Neural cell (in vitro differentiated cells): ENCODE measurements around the gene MIEN1. TPM values are rescaled to one million over a fixed set of nuclear protein-coding genes. Genes with fewer than 3 reads are reported as not detected.

ENCODE experiments used
- H2AFZ ChIP-seq: fragments of 200-600, 300-800 bp; sonication (generic), shearing (Covaris generic); 2 replicates; pipeline ENCODE4 v1.6.0; 2014; ENCODE audit warnings: low read depth, mild to moderate bottlenecking, antibody characterized with exemption, low read length, moderate library complexity
- H3F3A ChIP-seq: fragments of 200-600 bp; shearing (Covaris generic); 2 replicates; pipeline ENCODE4 v1.6.1; 2016; ENCODE audit warnings: mild to moderate bottlenecking, moderate library complexity, mixed read lengths, antibody characterized with exemption, low read length; ENCODE audit not compliant: insufficient read depth, poor library complexity, severe bottlenecking
- H3K27ac ChIP-seq: fragments of 200-600, 300-800 bp; sonication (generic), shearing (Covaris generic); 2 replicates; pipeline ENCODE4 v1.5.1; 2014; ENCODE audit warnings: mild to moderate bottlenecking, low read length, moderate library complexity
- H3K27me3 ChIP-seq: fragments of 300-800, 200-600 bp; sonication (generic), shearing (Covaris generic); 2 replicates; pipeline ENCODE4 v1.6.0; 2014; ENCODE audit warnings: mild to moderate bottlenecking, low read depth, low read length, moderate library complexity; ENCODE audit not compliant: insufficient read depth
- H3K36me3 ChIP-seq: fragments of 300-800, 200-600 bp; sonication (generic), shearing (Covaris generic); 2 replicates; pipeline ENCODE4 v1.5.1; 2014; ENCODE audit warnings: mild to moderate bottlenecking, antibody characterized with exemption, low read length, moderate library complexity; ENCODE audit not compliant: insufficient read depth
- H3K4me2 ChIP-seq: fragments of 300-800, 200-600 bp; sonication (generic), shearing (Covaris generic); 2 replicates; pipeline ENCODE4 v1.6.0; 2014; ENCODE audit warnings: mild to moderate bottlenecking, low read length
- H3K4me3 ChIP-seq: fragments of 300-800, 200-600 bp; sonication (generic), shearing (Covaris generic); 2 replicates; pipeline ENCODE4 v1.5.1; 2014; ENCODE audit warnings: mild to moderate bottlenecking, low read length, moderate library complexity
- H3K79me2 ChIP-seq: fragments of 200-600 bp; shearing (Covaris generic); replicated peaks from 2 replicates; pipeline ENCODE4 v1.6.0; 2014; ENCODE audit warnings: mild to moderate bottlenecking, low read length, moderate library complexity; ENCODE audit not compliant: insufficient read depth
- H3K9ac ChIP-seq: fragments of 300-800, 200-600 bp; sonication (generic), shearing (Covaris generic); 2 replicates; pipeline ENCODE4 v1.6.1; 2016; ENCODE audit warnings: mild to moderate bottlenecking, low read length, mixed read lengths
- H3K9me2 ChIP-seq: fragments of 200-600 bp; shearing (Covaris generic); 2 replicates; pipeline ENCODE4 v1.6.1; 2016; ENCODE audit warnings: mild to moderate bottlenecking, low read length, mixed read lengths; ENCODE audit not compliant: insufficient read depth
- H3K9me3 ChIP-seq: fragments of 200-600, 300-800 bp; sonication (generic), shearing (Covaris generic); 2 replicates; pipeline ENCODE4 v1.6.1; 2016; ENCODE audit warnings: mild to moderate bottlenecking, mixed run types, low read length, moderate library complexity, mixed read lengths
- H4K20me1 ChIP-seq: fragments of 200-600 bp; shearing (Covaris generic); 2 replicates; pipeline ENCODE4 v1.6.1; 2016; ENCODE audit warnings: mild to moderate bottlenecking, mixed run types; ENCODE audit not compliant: insufficient read depth
- CTCF ChIP-seq: fragments of 450-650 bp; IDR thresholded peaks from 2 replicates; pipeline ENCODE4 v1.5.1; 2014; ENCODE audit warnings: antibody characterized with exemption, mild to moderate bottlenecking, moderate library complexity; ENCODE audit not compliant: poor library complexity, severe bottlenecking
- EP300 ChIP-seq: fragments of 450-650 bp; conservative IDR thresholded peaks from 2 replicates; pipeline ENCODE4 v1.6.1; 2014; ENCODE audit warnings: antibody characterized with exemption, mild to moderate bottlenecking, moderate library complexity; ENCODE audit not compliant: poor library complexity, severe bottlenecking
- EZH2 ChIP-seq: fragments of 200-600, 300-800 bp; shearing (Covaris generic), sonication (generic); IDR thresholded peaks from 2 replicates; pipeline ENCODE4 v1.6.1; 2014; ENCODE audit warnings: antibody characterized with exemption, low read length, borderline replicate concordance, mild to moderate bottlenecking; ENCODE audit not compliant: insufficient read depth, poor library complexity, severe bottlenecking
- MXI1 ChIP-seq: fragments of 450-650 bp; conservative IDR thresholded peaks from 2 replicates; pipeline ENCODE4 v1.6.1; 2014; ENCODE audit warnings: antibody characterized with exemption, mild to moderate bottlenecking; ENCODE audit not compliant: poor library complexity, severe bottlenecking
- POLR2AphosphoS5 ChIP-seq: IDR thresholded peaks from 2 replicates; pipeline ENCODE4 v1.6.1; 2012
- RAD21 ChIP-seq: fragments of 450-650 bp; conservative IDR thresholded peaks from 2 replicates; pipeline ENCODE4 v1.6.1; 2014; ENCODE audit warnings: antibody characterized with exemption, mild to moderate bottlenecking, moderate library complexity
- SMC3 ChIP-seq: fragments of 450-650 bp; conservative IDR thresholded peaks from 2 replicates; pipeline ENCODE4 v1.6.1; 2014; ENCODE audit warnings: antibody characterized with exemption, mild to moderate bottlenecking, moderate library complexity; ENCODE audit not compliant: poor library complexity
- TAF1 ChIP-seq: IDR thresholded peaks from 2 replicates; pipeline ENCODE4 v1.6.1; 2012; ENCODE audit warnings: low read depth
- polyA plus RNA-seq: library from polyadenylated mRNA; depleted of rRNA; stranded (reverse); fragments of >200 nt; gene quantifications from 2 replicates; pipeline ENCODE4 v1.2.3, GENCODE V29; 2014
- TF ChIP-seq, protein P1 (sequence below): IDR thresholded peaks from 2 replicates; pipeline ENCODE4 v1.6.1; 2012; ENCODE audit warnings: borderline replicate concordance

The MIEN1 gene
- polyA plus RNA-seq, 1 donor from 2014 or later, result 106 TPM

DNA sequence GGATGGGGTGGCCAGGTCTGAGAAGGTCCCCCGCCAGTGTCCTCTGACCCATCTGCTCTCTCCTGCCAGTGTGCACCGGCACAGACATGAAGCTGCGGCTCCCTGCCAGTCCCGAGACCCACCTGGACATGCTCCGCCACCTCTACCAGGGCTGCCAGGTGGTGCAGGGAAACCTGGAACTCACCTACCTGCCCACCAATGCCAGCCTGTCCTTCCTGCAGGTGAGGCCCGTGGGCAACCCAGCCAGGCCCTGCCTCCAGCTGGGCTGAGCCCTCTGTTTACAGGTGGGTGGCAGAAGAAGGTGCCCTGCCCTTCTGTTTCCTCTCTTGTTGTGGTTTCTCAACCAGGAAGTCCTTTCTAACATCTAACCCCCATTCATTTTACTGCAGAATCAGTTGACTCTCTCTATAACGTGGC is 23.4 kb downstream of the MIEN1 start:
- no peaks in the 10 kb centered on the region for H3K27me3 ChIP-seq
- no peak overlapping the region for H2AFZ ChIP-seq
- H3K36me3 ChIP-seq, result no peaks in the 10 kb centered on the region
- no peak overlapping the region for H3K4me2 ChIP-seq
- no peak for TF ChIP-seq EP300
- no peak for TF ChIP-seq MXI1
- no peak for TF ChIP-seq SMC3
- TF ChIP-seq EZH2, result no peak
- H4K20me1 ChIP-seq, result no peaks in the 10 kb centered on the region
- no peaks in the 10 kb centered on the region for H3K9me2 ChIP-seq
- H3K27ac ChIP-seq, result no peak overlapping the region
- H3K9me3 ChIP-seq, result no peaks in the 10 kb centered on the region
- H3K79me2 ChIP-seq, result no peaks in the 10 kb centered on the region
- no peaks in the 10 kb centered on the region for H3F3A ChIP-seq
- H3K9ac ChIP-seq, result no peak overlapping the region
- no peak overlapping the region for H3K4me3 ChIP-seq

- TF ChIP-seq SMC3 (no peak), MXI1 (no peak), POLR2AphosphoS5 (no peak), TAF1 (no peak), RAD21 (no peak), CTCF (no peak), EP300 (no peak), EZH2 (no peak)
- TF ChIP-seq, protein P1, sequence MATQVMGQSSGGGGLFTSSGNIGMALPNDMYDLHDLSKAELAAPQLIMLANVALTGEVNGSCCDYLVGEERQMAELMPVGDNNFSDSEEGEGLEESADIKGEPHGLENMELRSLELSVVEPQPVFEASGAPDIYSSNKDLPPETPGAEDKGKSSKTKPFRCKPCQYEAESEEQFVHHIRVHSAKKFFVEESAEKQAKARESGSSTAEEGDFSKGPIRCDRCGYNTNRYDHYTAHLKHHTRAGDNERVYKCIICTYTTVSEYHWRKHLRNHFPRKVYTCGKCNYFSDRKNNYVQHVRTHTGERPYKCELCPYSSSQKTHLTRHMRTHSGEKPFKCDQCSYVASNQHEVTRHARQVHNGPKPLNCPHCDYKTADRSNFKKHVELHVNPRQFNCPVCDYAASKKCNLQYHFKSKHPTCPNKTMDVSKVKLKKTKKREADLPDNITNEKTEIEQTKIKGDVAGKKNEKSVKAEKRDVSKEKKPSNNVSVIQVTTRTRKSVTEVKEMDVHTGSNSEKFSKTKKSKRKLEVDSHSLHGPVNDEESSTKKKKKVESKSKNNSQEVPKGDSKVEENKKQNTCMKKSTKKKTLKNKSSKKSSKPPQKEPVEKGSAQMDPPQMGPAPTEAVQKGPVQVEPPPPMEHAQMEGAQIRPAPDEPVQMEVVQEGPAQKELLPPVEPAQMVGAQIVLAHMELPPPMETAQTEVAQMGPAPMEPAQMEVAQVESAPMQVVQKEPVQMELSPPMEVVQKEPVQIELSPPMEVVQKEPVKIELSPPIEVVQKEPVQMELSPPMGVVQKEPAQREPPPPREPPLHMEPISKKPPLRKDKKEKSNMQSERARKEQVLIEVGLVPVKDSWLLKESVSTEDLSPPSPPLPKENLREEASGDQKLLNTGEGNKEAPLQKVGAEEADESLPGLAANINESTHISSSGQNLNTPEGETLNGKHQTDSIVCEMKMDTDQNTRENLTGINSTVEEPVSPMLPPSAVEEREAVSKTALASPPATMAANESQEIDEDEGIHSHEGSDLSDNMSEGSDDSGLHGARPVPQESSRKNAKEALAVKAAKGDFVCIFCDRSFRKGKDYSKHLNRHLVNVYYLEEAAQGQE, result no peak
Measured at GRCh38 chr17:39706383-39706782, 23.9 kb downstream of the MIEN1 start.

DNA sequence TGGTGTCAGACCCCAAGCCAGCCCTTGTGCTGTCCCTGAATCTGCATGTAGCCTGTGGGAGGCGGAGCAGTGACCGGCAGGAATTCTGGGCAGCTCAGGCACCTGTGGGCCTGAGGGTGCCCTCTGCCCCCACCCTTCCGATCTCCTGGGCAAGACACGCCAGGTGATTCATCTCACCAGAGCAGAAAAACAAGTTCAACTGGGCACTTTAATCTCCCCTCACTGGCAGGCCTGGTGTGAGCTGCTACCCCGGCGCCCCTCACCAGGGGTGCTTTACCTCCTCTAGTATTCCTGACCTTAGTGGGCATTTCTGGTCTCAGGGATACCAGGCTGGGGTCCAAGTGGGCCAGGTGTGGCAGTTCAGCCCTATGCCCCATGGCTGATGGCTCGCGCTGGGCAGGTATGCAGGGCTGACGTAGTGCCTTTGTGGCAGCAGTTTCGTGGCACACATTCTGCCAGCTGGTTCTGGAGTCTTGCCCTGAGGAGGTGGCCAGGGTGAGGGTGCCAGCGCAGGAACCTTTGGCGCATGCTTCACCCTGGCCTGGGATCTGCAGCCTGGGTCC is 24.5 kb downstream of the MIEN1 start:
- Histone ChIP-seq H3K9me3 (no peaks in the 10 kb centered on the region), H3F3A (no peaks in the 10 kb centered on the region), H3K4me3 (no peak overlapping the region), H3K79me2 (no peaks in the 10 kb centered on the region), H3K4me2 (no peak overlapping the region), H3K9ac (no peak overlapping the region), H4K20me1 (no peaks in the 10 kb centered on the region), H3K9me2 (no peaks in the 10 kb centered on the region), H3K27me3 (no peaks in the 10 kb centered on the region), H3K36me3 (no peaks in the 10 kb centered on the region), H2AFZ (no peak overlapping the region), H3K27ac (no peak overlapping the region)
- TF ChIP-seq MXI1 (no peak), CTCF (no peak), RAD21 (no peak), EZH2 (no peak), EP300 (no peak), TAF1 (no peak), POLR2AphosphoS5 (no peak), SMC3 (no peak)
- TF ChIP-seq, protein P1, result no peak

More at GRCh38 chr17:39706383-39706782, 23.9 kb downstream of the MIEN1 start:
- H3K9me2 ChIP-seq, result no peaks in the 10 kb centered on the region
- no peaks in the 10 kb centered on the region for H3K27me3 ChIP-seq
- no peak overlapping the region for H3K27ac ChIP-seq
- no peak overlapping the region for H3K4me2 ChIP-seq
- no peak overlapping the region for H3K9ac ChIP-seq
- H3K9me3 ChIP-seq, result no peaks in the 10 kb centered on the region
- H3K36me3 ChIP-seq, result no peaks in the 10 kb centered on the region
- H4K20me1 ChIP-seq, result no peaks in the 10 kb centered on the region
- no peak overlapping the region for H2AFZ ChIP-seq
- H3K79me2 ChIP-seq, result no peaks in the 10 kb centered on the region
- H3K4me3 ChIP-seq, result no peak overlapping the region
- no peaks in the 10 kb centered on the region for H3F3A ChIP-seq
